ENCODE measurements around the gene COL5A2.

COL5A2 gene

DNA sequence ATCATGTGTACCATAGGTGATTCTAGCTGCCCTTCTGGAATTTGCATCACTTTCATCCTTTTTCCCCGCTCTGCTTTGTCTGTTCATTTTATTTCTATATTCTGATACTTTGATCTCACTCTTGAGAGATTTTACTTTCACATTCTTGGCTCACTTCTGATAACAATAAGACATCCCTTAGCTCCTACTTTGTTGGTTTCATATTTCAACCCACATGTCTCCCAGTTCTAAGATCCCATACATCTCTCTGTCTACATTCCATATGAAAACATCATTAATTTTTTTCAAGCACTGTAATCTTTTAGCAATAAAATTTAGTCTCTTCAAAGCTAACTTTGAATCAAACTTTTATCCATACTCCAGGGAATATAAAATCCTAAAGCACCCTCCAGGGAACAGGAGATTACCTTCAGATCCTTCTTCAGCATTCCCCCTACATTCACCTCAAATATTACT lies 129.8 kb downstream of the COL5A2 start:
- DNase-seq (ENCODE audit: low spot score), result no peak

DNA sequence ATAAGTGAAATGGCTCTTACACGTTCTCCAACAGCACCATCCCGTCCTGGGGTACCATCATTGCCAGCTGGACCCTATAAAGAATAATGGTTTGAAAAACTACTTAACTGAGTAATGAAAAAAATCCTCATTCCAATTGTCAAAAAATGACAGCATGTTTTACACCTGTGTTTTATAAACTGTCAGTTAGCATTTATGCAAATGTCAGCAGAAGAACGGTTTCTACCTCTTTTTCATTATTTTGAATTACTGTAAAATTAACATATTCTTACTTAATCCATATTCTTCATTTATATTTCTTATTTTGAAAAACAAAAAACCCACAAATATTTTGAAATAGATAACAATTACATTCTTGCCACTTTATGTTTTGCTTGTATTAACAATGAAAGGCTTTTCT lies 131.4 kb downstream of the COL5A2 start:
- DNase-seq (ENCODE audit: low spot score), result no peak

DNA sequence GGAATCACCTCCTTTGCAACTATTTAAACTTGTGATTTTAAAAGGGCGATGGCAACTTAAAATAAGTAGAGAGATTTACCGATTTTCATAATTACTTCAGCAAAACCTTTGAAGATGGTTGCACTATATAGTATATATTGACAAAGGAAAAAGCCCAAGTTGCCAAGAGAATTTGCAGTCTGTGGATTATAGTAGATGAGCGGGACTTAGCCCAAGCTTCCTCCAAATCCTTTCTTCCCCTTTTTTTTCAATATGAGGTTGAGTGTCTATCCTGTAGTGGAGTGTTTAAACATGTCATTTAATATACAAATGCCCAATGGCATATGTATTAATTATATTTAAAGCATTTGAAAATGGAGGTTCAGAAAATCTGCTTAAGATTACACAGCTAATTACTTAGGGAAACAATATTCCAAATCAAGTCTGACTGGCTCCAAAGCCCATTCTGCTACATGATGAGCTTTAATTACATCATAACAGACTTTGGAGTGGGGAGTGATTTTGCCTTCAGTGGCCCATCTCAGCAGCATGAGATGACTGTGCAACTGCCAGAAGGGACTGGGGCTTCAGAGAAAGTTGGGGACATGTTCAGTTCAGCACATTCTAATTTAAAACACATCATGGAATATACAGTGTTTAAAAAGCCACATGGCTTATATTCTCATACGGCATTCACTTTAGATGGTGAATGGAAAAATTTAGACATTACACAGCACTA lies 132.2 kb downstream of the COL5A2 start:
- no peak for DNase-seq (ENCODE audit: low spot score)

DNA sequence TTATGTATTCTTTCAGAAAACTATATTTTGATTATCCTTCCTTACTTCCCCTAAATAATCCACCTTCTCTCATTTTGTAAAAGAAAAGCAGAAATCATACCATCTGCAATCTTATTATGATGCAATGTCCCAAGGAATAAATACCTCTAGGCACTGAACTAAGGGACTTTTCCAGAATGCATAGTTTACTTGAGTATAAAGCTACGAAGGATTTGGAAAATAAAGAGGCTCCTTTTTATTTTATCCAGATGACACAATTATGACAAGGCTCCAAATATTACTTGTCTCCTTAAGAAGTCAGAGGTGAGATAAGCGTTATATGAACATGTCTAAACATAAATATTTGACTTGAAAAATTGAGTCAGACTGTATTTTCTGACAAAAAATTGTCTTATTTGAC lies 133.2 kb downstream of the COL5A2 start:
- DNase-seq (ENCODE audit: low spot score), result no peak

DNA sequence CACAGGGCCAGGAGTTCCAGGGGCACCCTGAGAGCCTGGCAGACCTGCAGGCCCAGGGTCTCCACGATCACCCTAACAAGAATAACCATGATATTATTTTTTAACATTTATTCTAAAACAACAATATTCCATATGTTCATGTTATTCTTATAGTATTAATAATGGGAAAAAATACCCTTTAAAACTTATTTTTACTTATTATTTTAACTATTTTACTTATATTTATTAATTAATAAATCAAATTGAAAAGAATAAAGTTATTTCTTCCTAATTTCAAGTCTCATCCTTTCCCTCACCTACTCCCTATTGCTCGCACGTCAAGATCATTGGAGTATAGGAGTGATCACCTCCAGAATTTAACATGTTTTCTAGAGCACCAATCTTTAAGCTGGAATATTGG lies 133.7 kb downstream of the COL5A2 start:
- no peak for DNase-seq (ENCODE audit: low spot score)

DNA sequence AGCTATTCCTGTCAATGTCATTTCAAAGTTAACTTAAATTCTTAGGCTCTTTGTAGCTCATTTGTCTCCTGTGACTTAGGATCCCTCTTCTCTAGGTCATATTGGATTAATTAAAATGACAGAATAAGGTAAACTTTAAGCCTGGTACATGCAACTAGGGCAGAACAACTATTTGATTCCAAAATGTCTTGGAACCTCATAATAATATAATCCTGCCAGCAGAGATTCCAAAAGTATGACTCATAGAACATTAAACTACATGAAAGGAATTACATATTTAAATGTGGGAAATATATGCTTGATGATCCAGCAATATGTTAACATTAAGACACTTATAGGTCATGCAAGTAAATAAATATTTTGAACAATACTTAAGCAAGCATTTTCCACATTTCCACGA lies 142.0 kb downstream of the COL5A2 start:
- no peak for DNase-seq (ENCODE audit: low spot score)

DNA sequence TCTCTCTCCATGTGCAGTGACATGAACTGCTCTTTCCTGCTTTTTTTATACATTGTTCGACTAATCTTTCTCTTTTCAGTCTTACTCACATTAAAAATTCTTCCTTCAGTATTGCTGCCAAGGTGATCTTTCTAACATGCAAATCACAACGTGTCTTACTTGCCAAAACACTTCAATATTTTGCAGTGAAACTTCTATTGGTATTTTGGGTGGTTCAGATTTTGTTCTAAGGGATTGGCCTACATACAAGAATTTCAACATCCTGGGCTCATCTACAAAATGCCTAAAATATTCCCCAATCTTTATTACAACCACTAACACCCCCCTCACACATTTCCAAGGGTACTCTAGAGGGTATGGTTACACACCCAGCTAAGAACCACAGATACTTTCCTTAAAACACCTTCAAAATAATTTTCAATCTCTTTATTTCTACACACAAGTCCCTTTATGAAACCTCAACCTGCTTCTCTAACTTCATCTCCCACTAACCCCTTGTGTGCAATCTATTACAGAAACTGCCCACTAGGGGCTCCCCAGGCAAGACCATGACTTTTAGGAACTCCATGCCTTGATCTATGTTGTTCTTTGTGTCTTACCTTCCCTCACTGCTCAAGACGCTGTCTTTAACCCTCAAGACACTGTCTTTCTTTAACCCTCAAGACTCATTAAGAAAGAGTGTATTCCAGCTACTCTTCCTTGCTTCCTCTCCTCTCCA lies 154.5 kb downstream of the COL5A2 start:
- DNase-seq (ENCODE audit: low spot score), result peak; percentile 25

DNA sequence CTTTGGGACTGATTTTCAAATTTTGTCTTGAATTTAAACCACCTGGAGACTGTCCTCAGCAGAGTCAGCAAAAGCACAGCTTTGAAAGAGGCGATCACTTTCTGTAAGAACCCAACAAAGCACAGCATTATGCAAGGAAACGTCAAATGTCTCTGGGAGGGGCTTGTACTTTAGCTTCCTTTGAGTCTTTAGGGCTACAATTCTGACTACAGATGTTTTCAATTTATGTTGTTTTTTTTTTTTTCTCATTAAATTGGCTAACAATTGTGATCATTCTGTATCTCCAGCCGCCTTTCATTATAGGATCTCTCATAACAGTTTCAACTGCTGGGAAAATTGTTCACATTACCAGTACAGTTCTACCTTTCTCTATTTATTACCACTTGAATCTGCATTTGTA lies 157.1 kb downstream of the COL5A2 start:
- DNase-seq (ENCODE audit: low spot score), result no peak

DNA sequence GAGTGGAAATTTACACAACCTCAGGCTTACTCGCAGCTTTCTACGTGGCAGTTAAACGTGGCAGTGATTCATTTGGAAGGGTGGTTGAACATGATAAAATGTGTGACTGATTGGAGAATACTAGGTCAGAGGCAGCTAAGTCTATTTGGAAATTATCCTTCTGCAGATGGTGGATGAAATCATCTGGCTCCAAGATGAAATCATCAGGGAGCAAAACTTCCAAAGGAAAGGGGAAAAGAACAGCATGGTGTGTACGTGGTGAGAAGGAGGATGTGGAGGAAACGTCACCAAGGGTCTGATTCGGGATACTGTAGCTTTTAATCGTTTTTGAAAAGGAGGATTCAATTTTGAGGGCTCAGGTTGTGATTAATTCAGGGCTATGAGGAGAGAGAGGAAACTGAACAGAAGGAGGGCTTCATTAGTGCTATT lies 157.5 kb downstream of the COL5A2 start:
- no peak for DNase-seq (ENCODE audit: low spot score)

DNA sequence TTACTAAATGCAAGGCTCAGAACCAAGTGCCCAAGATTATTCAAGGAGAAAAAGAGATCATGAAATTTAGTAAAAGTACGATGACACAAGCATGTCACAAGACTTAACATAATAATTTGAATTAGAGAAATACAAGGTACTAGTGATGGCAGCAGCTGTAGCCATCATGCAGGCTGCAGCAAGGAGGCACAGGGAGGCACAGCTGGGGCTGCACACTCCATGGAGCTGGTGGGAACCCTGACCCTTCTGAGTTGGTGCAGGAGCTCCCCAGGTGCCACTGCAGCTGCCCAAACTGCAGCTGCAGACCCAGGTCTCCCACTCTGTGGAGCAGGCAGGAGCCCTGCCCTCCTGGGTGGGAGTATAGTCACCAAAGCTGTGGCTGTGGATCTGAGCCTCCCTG lies 159.4 kb downstream of the COL5A2 start:
- no peak for DNase-seq (ENCODE audit: low spot score)

DNA sequence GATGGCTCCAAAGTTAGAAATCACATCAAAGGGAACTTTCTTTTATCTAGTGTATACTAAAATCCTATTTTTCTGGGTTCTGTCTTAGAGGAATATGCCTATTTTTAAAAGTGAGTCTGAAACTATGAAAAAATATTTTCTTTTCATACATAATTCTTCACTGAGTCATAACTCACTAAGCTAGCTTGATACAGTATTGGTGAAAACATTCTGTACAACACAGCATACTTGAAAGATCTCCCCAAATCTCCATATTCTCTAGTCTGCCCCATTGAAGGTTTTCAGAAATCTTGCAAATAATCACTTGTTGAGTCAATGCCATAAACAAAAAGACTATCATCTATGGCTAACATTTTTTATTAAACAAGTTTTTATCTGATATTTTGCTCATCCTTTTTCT lies 160.9 kb downstream of the COL5A2 start:
- no peak for DNase-seq (ENCODE audit: low spot score)

DNA sequence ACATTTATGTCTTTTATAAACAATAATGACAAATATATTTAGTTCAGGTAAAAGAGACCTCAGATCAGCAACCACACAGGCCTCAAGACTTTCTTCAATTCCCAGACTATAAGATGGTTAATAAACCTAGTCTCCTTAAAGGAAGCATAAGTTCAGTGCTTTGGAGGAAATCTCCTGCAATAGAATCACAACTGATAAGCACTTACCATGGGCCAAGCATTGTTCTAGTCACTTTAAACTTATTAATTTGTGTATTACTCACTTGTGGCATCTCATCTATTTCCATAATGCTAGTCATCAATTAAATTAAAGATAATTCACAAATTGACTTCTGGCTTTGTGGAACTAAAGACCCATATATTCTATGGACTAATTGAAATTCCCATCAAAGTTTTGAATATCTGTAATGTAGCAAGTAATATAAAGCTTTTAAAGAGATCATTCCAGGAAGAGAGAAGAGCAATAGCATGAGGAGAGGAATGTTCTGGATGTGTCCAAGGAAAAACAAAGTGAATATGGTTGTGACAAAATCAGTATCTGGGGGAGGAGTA lies 163.2 kb downstream of the COL5A2 start:
- DNase-seq (ENCODE audit: low spot score), result no peak

DNA sequence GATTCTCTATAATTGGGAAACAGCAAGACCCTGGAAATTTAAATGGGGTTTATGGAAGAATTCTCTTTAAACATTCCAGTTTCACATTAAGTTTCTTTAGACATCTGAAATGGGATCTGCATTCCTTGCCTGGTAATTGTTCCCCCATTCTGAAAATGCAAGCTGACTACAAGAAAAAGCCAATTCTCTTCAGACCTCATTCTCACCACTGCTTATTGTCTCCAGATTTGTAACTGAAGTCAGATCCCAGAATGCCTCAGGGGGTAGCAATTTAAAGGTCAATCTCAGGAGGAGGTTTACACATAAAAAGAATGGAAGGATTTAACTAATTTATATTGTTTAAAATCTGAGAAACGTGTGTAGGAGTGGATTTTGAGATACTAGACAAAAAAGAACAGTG lies 164.2 kb downstream of the COL5A2 start:
- no peak for DNase-seq (ENCODE audit: low spot score)

DNA sequence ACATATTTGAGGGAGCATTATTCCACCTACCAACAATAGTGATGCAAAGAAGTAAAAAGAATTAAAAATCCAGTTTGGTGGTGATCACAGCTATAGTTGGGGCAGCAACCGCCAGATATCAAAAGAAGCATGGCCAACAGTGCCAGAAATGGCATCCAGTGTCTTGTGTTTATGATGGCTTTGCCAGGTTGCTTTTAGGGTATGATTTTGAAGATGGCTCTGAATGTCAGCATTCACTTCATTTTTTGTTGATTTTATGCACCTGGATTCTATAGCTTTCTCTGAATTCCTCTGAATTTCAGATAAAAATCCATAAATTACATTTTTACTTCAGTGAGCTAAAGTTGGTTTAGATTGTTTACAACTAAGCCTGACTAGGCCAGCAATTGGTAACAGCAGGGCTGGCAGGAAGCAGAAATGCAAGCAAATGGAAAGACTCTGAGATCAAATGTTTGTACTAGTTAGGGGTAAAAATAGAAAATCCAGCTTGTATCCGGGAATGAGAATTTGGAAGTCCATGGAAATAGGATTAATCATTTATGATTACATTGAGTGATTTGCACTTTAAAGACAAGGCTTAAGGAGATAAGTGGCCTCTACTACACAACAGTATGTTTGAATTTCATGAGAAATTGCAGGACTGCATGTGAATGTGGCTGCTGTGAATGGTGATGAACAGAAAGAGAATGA lies 165.0 kb downstream of the COL5A2 start:
- DNase-seq (ENCODE audit: low spot score), result no peak

DNA sequence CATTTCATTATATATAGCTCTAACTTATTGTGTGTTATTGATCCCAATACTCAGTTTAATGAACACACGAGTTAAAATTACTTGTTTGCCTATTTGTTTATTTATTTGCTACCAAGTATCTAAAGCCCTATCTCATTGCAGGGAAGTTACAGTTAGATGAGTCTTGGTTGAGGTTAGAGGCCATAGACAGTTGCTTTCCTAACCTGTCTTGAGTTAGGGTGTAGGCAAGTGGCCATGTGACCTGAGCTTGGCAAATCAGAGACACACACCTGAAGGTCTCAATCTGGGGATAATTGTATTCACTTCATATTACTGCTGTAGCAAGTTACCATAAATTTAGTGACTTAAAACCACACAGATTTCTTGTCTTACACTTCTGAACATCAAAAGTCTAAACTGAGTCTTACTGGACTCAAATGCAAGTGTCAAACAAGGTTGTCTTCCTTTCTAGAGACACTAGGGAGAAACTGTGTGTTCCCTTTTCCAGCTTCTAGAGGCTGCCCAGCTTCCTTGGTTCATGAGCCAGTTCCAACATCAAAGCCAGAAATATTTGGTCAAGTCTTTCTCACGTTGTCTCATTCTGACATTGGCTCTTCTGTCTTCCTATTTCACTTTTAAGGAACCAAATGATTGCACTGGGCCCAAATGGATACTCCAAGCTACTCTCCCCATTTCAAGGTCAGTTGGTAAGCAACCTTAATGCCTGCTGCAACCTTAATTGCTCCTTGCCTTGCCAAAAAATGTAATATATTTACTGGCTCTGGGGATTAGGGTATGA lies 165.7 kb downstream of the COL5A2 start:
- no peak for DNase-seq (ENCODE audit: low spot score)

DNA sequence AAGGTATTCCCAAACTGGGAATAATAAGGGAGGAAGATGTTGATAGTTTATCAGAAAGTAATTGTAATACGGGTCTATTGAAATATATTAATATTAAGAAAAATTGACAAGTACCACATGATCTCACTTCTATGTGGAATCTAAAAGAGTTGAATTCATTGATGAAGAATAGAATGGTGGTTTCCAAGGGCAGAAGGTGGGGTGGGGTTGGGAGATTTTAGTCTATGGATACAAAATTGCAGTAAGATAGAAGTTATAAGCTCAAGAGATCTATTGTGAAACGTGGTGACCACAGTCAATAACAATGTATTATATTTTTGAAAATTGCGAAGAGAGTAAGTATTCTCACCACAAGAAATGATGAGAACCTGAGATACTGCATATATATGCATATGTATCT lies 166.5 kb downstream of the COL5A2 start:
- DNase-seq (ENCODE audit: low spot score), result no peak

DNA sequence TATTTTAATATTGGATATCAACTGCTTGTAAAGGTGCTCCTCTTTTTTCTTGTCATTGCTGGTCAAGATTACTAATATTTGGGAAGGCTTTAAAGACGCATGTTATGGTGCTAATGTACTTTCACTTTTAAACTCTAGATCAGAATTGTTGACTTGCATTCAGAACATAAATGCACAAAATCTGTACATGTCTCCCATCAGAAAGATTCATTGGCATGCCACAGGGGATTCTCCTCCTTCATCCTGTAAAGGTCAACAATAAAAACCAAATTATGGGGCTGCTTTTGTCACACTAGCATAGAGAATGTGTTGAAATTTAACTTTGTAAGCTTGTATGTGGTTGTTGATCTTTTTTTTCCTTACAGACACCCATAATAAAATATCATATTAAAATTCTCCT lies 167.2 kb downstream of the COL5A2 start:
- DNase-seq (ENCODE audit: low spot score), result no peak

DNA sequence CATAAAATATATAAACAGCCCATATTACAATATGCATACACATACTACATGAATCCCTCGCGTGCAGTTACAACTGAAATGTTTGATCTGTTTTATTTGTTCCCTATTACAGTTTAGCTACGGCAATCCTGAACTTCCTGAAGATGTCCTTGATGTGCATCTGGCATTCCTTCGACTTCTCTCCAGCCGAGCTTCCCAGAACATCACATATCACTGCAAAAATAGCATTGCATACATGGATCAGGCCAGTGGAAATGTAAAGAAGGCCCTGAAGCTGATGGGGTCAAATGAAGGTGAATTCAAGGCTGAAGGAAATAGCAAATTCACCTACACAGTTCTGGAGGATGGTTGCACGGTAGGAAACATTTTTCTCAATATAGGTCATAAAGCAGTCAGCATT lies 169.0 kb downstream of the COL5A2 start:
- no peak for DNase-seq (ENCODE audit: low spot score)

DNA sequence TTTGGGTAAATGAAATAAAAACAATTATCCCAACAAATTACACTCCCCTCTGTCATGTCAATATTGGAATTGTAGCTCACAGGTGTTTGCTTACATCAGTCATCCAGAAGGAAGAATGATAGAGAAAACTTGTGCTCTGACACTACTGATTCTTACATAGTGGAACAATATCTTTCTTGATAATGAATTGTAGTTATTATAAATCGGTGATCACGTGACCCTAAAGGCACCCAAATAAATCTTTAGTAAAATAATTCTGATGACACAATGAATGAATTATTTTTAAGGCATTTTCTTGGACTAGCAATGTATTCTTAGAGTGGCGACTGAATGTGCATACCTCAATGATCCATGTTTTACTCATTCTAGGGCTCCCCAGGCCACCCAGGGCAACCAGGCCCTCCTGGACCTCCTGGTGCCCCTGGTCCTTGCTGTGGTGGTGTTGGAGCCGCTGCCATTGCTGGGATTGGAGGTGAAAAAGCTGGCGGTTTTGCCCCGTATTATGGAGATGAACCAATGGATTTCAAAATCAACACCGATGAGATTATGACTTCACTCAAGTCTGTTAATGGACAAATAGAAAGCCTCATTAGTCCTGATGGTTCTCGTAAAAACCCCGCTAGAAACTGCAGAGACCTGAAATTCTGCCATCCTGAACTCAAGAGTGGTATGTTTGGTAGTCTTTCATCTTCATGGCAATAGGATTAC lies 170.9 kb downstream of the COL5A2 start:
- no peak for DNase-seq (ENCODE audit: low spot score)

DNA sequence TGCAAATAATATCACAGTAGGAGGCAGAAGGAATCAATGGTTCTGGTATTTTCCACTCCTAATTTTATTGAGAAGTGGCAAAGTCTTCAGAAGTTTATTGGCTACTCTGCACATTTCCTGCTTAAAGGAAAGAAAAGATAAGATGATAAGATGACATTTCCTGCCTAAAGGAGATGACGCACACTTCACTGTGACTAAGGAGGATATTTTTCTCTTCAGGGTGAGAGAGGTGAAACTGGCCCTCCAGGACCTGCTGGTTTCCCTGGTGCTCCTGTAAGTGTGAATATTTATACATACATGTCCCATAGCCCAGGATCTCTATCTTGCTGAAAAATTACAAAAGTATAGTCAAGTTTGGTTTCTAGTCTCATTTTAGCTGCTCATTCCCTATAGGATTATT lies 177.5 kb downstream of the COL5A2 start:
- DNase-seq (ENCODE audit: low spot score), result no peak

DNA sequence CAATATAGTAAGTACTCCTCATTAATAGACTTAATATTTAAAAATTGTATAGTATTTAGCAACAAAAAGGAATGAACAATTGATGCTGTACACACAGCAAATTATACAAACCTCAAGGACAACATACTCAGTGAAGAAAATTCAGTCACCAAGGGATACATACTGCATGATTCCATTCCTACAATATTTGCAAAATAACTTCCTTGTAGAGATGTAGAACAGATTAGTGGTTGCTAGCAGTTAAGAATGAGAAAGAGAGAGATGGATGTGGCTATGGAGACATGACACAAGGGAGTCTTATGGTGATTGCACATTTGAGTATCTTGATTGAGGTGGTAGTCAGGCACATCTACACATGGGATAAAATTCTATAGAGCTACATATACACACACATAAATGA lies 179.3 kb downstream of the COL5A2 start:
- DNase-seq (ENCODE audit: low spot score), result no peak

Data from putamen (tissue), 1 donor.